ENCODE measurements around the gene CCDC146.
"Not testable (repeated sequence)": the region's sequence is repeated elsewhere in the genome, so short reads cannot be mapped to it uniquely, and the experiment has no call there.

DNA sequence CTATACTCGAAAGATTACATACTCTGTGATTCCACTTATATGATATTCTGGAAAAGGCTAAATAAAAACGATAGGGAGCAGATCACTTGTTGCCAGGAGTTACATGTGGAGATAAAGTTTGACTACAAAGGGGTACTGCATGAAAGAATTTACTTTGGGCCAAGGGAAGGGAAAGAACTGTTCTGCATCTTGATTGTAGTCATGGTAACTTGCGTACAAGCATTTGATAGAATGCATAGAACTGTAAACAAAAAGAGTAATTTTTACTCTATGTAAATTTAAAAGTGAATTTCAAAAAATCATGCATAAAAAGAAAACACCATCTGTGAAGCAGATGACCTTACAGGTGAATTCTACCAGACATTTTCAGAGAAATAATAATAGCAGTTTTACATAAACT lies 9.4 kb downstream of the CCDC146 start:
- TF ChIP-seq POLR2A, POLR2AphosphoS5, EP300 (IDR thresholded peaks at IDR 0.05): not testable (repeated sequence)
- TF ChIP-seq, protein P1, sequence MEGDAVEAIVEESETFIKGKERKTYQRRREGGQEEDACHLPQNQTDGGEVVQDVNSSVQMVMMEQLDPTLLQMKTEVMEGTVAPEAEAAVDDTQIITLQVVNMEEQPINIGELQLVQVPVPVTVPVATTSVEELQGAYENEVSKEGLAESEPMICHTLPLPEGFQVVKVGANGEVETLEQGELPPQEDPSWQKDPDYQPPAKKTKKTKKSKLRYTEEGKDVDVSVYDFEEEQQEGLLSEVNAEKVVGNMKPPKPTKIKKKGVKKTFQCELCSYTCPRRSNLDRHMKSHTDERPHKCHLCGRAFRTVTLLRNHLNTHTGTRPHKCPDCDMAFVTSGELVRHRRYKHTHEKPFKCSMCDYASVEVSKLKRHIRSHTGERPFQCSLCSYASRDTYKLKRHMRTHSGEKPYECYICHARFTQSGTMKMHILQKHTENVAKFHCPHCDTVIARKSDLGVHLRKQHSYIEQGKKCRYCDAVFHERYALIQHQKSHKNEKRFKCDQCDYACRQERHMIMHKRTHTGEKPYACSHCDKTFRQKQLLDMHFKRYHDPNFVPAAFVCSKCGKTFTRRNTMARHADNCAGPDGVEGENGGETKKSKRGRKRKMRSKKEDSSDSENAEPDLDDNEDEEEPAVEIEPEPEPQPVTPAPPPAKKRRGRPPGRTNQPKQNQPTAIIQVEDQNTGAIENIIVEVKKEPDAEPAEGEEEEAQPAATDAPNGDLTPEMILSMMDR (IDR thresholded peaks at IDR 0.05): not testable (repeated sequence)

All from upper lobe of left lung (tissue), 4 donors.